Measurements from ENCODE around the gene YY1.
"Not testable (repeated sequence)": the region's sequence is repeated elsewhere in the genome, so short reads cannot be mapped to it uniquely, and the experiment has no call there.

Gene YY1
- 62.7 to 127 (median 103) reads per million in 17 experiments for total RNA-seq

DNA sequence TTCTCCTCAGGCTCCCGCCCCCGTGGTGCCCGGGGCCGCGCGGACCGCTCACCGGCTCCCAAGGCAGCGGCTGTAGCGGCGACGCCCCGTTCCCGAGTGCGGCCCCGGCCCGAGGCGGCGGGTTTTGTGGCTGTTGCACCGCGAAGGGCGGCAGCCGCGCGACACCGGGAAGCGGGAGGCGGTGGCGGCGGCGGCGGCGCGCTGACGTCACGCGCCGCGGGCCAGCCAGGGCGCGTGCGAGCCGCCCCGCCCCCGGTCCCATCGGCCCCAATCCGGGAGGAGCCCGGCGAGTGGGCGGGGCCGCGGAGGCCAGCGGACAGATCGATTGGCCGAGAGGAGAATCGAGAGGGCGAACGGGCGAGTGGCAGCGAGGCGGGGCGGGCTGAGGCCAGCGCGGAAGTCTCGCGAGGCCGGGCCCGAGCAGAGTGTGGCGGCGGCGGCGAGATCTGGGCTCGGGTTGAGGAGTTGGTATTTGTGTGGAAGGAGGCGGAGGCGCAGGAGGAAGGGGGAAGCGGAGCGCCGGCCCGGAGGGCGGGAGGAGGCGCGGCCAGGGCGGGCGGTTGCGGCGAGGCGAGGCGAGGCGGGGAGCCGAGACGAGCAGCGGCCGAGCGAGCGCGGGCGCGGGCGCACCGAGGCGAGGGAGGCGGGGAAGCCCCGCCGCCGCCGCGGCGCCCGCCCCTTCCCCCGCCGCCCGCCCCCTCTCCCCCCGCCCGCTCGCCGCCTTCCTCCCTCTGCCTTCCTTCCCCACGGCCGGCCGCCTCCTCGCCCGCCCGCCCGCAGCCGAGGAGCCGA lies at the start of gene YY1:
Gene YY1, plus strand, starts transcription at position 726 of the 792 bp plus-strand sequence. CDS start 101 bp downstream, outside the sequence.
- peak; percentile 99 to 100 (median 100) for DNase-seq

DNA sequence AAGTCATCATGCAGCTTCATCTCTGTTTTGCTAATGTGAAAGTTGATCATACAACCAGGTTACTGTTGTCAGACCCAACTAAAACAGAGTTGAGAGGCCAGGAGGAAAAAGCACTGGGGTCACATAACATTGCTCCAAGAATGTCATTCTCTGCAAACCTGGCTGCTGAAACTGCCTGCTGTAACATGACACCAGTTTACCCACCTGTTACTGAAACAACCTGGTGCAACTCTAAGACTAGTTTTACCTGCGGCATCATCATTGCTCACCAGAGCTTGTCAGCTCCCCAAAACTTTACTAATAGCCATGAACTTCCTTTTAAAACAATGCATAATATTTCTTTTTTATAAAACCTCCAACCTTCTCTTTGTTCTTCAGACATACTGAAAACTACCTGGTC lies 48.8 kb upstream of the YY1 start:
- no peak for DNase-seq

DNA sequence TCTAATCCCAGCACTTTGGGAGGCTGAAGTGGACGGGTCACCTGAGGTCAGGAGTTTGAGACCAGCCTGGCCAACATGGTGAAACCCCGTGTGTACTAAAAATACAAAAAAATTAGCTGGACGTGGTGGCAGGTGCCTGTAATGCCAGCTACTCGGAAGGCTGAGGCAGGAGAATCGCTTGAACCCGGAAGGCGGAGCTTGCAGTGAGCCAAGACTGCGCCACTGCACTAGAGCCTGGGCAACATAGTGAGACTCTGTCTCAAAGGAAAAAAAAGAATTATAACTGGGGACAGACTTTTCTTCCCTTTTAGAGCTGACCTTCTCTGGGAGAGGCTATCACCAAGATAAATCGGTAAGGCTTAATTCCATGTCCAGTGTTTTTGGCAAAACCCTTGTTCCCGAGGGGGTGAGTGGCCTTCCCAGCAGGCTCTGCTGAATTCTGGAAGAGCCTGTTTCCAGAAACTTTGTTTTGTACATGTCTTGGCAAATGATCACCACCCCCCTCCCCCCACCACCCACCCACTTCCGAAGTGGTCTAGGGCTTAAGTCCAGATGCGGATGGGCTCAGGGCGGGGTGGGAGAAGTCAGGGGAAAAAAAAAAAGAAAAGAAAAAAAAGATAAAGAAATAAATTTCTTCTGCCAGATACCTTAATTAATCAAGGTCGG lies 47.2 kb upstream of the YY1 start:
- DNase-seq = no peak

DNA sequence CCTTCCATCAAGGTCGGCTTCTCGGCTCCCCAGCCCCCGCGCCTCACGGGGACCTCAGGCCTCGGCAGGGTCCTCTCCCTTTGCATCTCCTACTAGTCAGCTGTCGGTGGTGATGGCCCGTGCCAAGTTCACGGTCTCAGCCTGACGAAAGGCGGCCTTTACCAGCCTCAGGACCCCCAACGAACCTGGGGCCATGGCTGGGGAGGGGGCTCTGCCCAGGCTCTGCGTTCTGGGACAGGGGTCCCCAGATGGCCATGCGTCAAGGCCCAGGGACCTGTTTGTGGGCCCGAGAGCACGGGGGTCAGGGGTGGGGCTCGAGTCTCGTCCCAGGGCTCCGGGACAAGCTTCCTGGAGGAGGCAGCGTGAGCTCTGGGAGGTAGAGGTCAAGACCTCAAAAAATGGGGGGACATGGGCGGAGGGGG lies 46.7 kb upstream of the YY1 start:
- DNase-seq = peak in 1 of 4 experiments; percentile 19

DNA sequence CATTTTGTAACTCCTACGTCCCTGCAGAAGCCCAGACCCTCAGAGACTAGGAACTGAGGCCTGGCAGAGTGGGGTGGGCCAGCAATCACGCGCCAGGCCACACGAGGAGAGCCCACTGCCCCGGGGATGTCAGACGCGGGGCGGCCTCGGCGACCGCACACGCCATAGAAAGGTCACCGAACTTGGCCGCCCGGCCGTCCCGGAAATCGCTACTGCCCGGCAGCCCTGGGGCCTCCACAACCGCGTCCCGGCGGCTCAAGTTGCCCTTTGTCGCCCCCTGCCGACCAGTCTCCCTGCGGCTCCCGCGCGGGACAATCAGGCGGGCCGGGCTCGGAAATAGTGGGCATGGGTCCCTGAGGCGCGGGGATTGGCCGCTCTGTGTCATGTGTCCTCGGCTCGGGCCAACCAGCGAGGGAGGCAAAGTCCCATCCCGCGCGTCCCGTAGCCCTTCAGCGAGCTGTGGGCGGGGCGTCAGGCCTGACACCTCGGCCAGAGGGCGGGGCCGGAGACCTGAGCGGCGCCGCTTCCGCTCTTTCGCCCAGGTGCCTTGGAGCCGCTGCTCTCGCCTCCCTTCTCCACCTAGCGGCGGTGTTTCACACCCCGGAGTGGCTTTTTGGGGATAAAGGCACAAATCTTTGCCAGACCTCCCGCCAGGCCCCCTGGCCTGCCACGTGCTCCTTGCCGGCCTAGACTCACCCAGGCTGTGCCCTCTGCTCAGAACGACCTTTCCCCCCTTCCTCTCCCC lies 46.1 kb upstream of the YY1 start:
- peak; percentile 99 for DNase-seq

DNA sequence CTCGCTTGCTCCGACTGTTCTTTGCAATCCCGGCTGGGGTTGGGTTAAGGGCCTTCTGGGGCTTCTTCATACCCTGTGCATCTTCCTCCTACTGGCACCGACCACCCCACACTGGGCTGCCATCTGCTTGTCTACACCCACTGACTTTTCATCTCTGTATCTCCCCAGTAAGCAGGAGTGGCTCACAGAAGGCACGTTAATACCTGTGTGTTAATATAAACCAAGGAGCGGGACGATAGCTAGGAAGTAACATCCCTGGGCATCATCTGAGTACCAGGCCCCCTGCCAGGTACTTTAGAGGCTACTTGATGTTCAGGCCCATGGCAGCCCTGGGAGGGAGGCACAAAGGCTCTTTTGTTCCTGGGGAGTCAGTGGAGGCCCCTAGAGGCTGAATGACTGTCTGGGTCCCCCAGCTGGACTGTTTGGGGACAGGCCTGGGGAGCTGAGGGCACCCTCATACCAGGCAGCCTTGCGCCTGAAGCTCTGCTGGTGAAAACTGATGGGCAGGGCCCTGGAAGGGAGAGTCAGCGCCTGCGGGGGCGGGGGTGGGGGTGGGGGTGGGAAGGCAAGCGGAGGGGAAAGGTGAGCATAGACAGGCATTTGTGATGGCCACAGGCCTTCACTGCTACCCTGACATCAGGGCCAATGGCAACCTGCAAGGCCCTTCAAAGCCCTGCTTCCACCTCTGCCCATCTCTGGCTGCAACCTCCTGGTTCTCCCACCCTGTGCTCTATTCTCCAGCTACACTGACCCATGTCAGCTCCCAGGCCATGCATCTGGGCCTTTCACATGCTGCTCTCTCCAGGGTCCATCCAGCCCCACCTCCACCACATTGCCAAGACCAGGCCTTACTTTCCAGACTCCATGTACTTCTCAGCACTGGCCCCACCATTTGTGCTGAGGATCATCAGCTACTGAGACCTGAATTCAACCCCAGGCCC lies 45.3 kb upstream of the YY1 start:
- DNase-seq = peak in 1 of 4 experiments; percentile 8

DNA sequence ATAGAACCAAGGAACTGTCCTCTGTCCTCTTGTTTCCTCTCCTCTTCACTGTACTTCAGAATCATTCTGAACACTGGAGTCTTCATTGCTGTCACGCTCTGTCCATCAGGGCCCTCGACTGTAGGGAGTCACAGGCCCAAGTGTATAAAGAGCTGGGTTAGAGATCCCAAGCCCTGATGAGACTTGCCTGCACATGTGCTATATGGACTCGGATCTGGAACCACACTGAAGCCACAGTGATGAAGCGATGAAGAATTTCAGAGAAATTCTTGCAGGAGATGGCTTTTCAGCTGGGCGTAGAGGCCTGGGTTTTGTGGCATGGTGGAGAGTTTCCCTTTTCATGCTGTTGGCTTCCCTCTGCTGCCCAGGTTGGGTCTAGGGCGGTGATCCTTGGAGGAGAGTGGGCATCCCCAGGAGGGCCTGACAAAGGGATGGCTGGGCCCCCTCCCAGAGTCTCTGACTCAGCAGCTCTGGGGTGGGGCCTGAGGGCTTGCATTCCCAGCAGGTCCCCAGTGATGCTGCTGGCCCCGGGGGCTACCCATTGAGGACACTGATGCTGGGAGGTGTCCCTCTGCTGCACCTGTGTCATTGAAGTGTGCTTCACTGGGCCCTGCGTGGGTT lies 39.6 kb upstream of the YY1 start:
- DNase-seq = no peak

DNA sequence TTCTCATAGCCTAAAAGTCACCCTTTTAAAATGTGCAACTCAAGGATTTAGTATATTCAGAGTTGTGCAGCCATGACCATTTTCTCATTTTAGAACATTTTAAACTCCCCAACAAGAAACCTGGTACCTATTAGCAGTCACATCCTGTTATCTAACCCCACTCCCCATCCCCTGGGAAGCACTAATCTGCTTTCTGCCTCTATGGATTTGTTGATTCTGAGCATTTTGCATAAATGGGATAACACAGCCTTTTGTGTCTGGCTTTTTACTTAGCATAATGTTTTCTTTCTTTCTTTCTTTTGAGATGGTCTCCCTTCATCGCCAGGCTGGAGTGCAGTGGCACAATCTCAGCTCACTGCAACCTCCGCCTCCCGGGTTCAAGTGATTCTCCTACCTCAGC lies 38.6 kb upstream of the YY1 start:
- DNase-seq = no peak

DNA sequence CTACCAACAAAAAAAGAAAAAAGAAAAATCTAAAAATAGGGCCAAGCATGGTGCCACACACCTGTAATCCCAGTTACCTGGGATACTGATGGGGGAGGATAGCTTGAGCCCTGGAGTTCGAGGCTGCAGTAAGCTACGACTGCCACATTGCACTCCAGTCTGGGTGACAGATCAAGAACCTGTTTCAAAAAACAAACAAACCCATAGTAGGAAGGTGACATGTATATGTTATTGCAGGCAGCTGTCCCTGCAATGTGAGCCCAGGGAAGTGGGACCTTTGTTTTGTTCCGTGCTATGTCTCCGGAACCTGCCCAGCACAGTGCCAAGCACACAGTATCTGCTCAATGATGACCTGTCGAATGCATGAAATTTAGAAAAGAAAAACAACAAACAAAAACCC lies 37.2 kb upstream of the YY1 start:
- DNase-seq = no peak

DNA sequence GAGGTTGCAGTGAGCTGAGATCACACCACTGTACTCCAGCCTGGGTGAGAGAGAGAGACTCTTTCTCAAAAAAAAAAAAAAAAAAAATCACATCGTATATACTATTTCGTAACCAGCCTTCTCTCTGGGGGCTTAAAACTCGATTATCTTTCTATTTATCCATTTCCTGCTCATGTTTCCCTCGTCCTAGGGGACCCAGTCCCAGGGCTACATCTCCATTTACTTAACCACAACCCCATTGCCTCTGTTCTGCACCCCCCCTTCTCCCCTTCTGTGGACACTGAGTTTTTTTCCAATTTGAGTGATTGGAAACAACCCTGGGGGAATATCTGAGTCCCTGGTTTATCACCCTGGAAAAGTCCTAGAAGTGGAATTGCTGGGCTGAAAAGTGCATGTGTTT lies 36.2 kb upstream of the YY1 start:
- DNase-seq = no peak

DNA sequence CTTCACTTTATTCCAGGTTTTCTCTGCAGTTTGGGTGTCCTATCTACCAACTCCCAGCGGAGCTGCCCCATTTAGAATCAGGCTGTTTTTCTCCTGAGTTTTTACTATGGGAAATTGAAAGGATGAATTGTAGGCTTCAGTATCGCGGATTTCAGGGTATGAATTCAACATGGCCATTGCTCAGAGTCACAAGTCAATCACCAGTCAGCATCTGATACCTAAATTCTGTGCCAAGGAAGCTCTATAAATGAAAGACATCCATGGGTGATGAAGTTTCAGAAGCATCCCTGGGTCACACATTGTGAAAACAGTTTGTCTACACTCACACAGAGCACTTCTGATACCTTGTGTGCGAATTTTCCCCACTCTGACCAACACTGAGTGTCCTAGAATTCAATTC lies 35.8 kb upstream of the YY1 start:
- no peak for DNase-seq

DNA sequence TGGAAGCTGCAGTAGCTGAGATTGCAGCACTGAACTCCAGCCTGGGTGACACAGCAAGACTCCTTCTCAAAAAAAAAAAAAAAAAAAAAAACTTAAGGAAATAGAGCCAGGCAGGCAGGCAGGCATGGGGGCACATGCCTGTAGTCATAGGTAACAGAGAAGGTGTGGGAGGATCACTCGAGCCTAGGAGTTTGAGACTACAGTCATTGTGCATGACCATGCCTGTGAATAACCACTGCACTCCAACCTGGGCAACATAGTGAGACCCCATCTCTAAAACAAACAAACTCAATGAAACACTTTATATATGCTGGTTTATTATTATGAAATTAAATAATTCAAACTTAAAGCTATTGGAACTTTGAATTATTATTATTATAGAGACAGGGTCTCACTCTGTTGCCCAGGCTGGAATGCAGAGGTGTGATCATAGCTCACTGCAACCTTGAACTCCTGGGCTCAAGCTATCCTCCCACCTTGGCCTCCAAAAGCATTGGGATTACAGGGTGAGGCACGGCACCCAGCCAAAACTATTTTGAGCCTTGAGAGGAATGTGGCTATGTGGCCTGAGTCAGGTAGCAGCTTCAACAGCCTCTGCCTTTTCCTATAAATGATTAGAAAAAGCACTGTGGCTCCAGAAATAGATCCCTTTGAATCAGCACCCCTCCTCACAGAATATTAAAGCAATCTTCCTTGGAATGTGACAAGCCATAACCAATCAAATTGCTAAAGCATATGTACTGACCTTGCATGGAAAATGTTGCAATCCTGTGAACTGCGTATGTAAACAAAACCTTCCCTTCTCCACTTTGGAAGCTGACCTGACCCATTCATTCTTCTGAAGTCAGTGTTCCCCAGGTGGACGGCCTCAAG lies 34.7 kb upstream of the YY1 start:
- DNase-seq = no peak

DNA sequence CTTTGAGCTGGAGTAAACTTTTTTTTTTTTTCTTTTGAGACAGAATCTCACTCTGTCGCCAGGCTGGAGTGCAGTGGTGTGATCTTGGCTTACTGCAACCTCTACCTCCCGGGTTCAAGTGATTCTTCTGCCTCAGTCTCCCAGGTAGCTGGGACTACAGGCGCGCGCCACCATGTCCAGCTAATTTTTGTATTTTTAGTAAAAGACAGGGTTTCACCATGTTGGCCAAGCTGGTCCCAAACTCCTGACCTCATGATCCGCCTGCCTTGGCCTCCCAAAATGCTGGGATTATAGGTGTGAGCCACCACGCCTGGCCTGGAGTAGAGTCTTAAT lies 34.1 kb upstream of the YY1 start:
- not testable (repeated sequence) for DNase-seq

DNA sequence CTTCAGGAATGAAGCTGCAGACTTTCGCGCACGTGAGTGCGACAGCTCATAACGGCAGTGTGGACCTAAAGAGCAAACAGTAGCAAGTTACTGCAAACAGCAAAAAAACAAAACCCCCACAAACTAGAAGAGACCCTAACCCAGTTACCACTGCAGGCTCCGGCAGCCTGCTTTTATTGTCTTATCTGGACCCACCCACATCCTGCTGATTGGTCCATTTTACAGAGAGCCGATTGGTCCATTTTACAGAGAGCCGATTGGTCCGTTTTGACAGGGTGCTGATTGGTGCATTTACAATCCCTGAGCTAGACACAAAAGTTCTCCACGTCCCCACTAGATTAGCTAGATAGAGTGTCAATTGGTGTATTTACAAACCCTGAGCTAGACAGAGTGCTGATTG lies 31.4 kb upstream of the YY1 start:
- DNase-seq = not testable (repeated sequence)

DNA sequence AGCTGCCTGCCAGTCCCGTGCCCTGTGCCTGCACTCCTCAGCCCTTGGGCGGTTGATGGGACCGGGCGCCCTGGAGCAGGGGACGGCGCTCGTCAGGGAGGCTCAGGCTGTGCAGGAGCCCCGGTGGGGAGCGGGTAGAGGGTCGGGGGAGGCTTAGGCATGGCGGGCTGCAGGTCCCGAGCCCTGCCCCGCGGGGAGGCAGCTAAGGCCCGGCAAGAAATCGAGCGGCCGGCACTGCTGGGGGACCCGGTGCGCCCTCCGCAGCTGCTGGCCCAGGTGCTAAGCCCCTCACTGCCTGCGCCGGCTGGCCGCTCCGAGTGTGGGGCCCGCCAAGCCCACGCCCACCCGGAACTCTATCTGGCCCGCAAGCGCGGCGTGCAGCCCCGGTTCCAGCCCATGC lies 30.8 kb upstream of the YY1 start:
- DNase-seq = not testable (repeated sequence)

DNA sequence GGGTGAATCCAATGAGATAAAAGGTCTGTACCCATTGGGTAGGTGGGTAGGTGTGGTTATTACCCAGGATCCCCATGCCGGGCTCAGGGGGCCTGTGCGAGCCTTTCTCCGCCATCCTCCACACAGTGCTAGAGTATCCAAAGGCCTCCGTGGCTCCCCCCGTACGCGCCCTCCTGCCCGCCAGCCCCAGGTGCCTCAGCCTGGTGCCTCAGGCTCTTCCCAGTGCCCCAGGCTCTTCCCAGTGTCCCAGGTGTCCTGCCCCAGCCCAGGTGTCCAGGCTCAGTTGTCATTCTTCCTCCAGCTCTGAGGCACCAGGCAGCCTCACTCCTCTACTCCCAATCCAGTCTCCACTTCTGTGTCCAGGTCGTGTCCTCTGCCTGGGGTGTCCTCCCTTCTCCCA lies 27.6 kb upstream of the YY1 start:
- no peak for DNase-seq

DNA sequence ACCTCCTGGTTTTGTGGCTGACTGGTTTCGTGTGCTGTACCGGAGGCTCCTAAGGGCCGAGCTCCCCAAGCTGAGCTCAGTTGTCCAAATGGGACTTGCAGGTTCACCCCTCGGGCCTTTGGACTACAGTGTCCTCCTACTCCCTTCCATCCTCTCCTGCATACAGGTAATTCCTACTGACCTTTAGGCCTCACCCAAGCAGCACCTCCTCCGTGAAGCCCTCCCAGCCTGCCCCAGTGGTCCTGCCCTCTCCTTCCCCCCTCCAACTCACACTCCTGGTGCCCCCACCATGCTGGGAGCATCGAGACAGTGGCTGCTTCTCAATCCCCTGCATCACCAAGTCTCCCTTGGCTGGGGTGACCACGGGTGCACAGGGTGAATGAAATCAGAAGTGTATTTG lies 27.1 kb upstream of the YY1 start:
- no peak for DNase-seq

DNA sequence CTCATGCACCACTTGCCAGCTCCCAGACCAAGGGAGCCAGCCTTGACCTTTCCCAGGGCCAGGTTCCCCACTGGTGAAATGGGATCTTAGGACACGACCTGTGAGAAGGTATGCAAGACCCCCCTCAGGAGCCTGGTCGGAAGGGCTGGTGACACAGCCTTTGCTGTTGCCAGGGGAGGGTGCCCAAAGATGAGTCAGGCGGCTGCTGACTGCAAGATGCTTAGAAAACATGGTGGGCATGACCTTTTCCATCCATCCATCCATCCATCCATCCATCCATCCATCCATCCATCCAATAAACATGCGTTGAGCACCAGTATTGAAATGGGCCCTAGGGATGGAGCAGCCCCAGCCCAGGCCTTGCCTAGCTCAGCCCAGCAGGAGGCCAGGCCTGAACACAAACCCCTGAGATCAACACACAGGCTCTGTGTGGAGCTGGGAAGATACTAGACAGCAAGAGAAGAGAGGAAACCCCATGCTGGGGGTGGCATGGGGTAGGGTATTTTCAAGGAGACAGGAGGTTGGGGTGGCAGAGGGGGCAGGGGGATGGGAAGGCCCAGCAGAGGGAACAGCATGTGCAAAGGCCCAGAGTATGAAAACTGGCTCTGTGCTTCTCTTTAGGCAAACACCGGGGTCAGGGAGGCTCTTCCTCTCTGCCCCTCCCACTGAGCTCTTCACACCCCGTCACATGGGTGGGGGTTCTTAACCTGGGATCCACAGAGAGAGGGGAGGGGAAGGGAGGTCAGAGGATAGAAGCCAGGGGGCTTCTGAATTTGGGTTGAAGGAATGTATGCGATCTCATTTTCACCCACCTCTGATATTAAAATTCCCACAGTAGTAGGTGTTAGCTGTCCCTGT lies 26.2 kb upstream of the YY1 start:
- peak in 1 of 4 experiments; percentile 16 for DNase-seq

DNA sequence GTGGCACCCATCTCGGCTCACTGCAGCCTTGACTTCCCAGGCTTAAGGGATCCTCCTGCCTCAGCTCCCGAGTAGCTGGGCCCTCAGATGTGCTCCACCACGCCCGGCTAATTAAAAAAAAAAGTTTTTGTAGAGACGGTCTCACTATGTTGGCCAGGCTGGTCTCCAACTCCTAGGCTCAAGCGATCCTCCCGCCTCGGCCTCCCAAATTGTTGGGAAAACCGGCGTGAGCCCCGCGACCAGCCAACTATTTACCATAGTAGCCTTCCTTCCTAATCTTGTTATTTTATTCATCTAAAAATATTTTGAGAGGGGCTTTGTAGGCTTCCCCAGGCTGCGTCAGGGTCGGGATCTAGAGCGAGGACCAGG lies 25.4 kb upstream of the YY1 start:
- DNase-seq = peak in 1 of 4 experiments; percentile 14
